Osteocyte (in vitro differentiated cells): ENCODE data around the gene SLC26A8. TPM values are rescaled to one million over a fixed set of nuclear protein-coding genes. Genes with fewer than 3 reads are reported as not detected.
A peak's percentile ranks its signal among the peaks of the same experiment; 100 is the strongest.
"Not testable (repeated sequence)": the region's sequence is repeated elsewhere in the genome, so short reads cannot be mapped to it uniquely, and the experiment has no call there.

Source experiments
- DNase-seq: peaks from one replicate; pipeline ENCODE4 v3.0.0; 2021; ENCODE audit warnings: mixed read lengths; ENCODE audit not compliant: unreplicated experiment; ENCODE audit errors: extremely low spot score
- H3K27ac Mint-ChIP-seq: one replicate; pipeline ENCODE4 v1.8.0; 2021; ENCODE audit warnings: mild to moderate bottlenecking, mixed read lengths; ENCODE audit not compliant: unreplicated experiment
- H3K27me3 Mint-ChIP-seq: one replicate; pipeline ENCODE4 v1.8.0; 2021; ENCODE audit warnings: mixed read lengths; ENCODE audit not compliant: unreplicated experiment
- H3K36me3 Mint-ChIP-seq: one replicate; pipeline ENCODE4 v1.8.0; 2021; ENCODE audit warnings: mixed read lengths; ENCODE audit not compliant: unreplicated experiment
- H3K4me1 Mint-ChIP-seq: one replicate; pipeline ENCODE4 v1.8.0; 2021; ENCODE audit warnings: mixed read lengths; ENCODE audit not compliant: unreplicated experiment
- H3K4me3 Mint-ChIP-seq: one replicate; pipeline ENCODE4 v1.8.0; 2021; ENCODE audit warnings: mild to moderate bottlenecking, moderate library complexity, mixed read lengths; ENCODE audit not compliant: unreplicated experiment
- H3K9me3 Mint-ChIP-seq: one replicate; pipeline ENCODE4 v1.8.0; 2021; ENCODE audit warnings: mixed read lengths; ENCODE audit not compliant: unreplicated experiment
- CTCF ChIP-seq: fragments of 200-600 bp; sonication (generic); IDR thresholded peaks from 2 replicates; pipeline ENCODE4 v1.5.0; 2021; ENCODE audit warnings: antibody characterized with exemption, mild to moderate bottlenecking, moderate library complexity
- total RNA-seq: library from RNA; stranded (reverse); gene quantifications from 2 replicates; pipeline ENCODE4 v1.2.1, GENCODE V29; 2021

SLC26A8 gene
- total RNA-seq, 1 donor from 2014 or later: not detected

GRCh38 chr6:35984701-35985100 is 39.7 kb downstream of the SLC26A8 start:
- no peak for TF ChIP-seq CTCF
- no peak overlapping the region for H3K27ac Mint-ChIP-seq

GRCh38 chr6:35980991-35981645 is 43.3 kb downstream of the SLC26A8 start:
- DNase-seq: peak; percentile 27
- Mint-ChIP-seq H3K27ac (no peak overlapping the region), H3K36me3 (no peaks in the 10 kb centered on the region), H3K4me3 (no peak overlapping the region), H3K9me3 (no peaks in the 10 kb centered on the region), H3K27me3 (peaks cover 40% of the 10 kb centered on the region), H3K4me1 (no peaks in the 10 kb centered on the region)
- no peak for TF ChIP-seq CTCF

More at GRCh38 chr6:35984701-35985100, 39.7 kb downstream of the SLC26A8 start:
- Mint-ChIP-seq H3K4me3 (no peak overlapping the region), H3K36me3 (no peaks in the 10 kb centered on the region), H3K4me1 (no peaks in the 10 kb centered on the region), H3K27me3 (peaks cover 38% of the 10 kb centered on the region), H3K9me3 (no peaks in the 10 kb centered on the region)
- DNase-seq: no peak

DNA sequence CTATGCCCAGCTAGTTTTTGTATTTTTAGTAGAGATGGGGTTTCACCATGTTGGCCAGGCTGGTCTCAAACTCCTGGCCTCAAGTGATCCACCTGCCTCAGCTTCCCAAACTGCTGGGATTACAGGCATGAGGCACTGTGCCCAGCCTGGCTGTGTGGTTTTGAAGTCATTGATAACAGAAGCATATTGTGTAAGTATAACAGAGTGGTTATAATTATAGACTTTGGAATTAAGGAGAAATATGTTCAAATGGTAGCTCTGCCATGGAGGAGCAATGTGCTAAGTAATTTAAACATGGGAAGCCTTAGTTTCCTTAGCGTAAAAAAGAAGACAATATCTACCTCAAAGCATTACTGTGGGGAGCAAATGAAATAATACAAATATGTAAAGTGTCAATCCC is 44.3 kb downstream of the SLC26A8 start:
- DNase-seq, H3K4me3 Mint-ChIP-seq, H3K9me3 Mint-ChIP-seq, H3K27ac Mint-ChIP-seq, H3K36me3 Mint-ChIP-seq, H3K4me1 Mint-ChIP-seq: not testable (repeated sequence)
- H3K27me3 Mint-ChIP-seq: peaks cover 40% of the 10 kb centered on the region

GRCh38 chr6:35977308-35977707 is 47.1 kb downstream of the SLC26A8 start:
- H3K9me3 Mint-ChIP-seq: no peaks in the 10 kb centered on the region
- no peak overlapping the region for H3K4me3 Mint-ChIP-seq

GRCh38 chr6:35973670-35974222 is 50.7 kb downstream of the SLC26A8 start:
- Mint-ChIP-seq H3K4me1 (no peaks in the 10 kb centered on the region), H3K9me3 (no peaks in the 10 kb centered on the region), H3K27me3 (peaks cover 4% of the 10 kb centered on the region), H3K27ac (no peak overlapping the region), H3K36me3 (no peaks in the 10 kb centered on the region), H3K4me3 (no peak overlapping the region)
- no peak for TF ChIP-seq CTCF
- DNase-seq: no peak

More at GRCh38 chr6:35977308-35977707, 47.1 kb downstream of the SLC26A8 start:
- Mint-ChIP-seq H3K4me1 (no peaks in the 10 kb centered on the region), H3K36me3 (no peaks in the 10 kb centered on the region), H3K27ac (no peak overlapping the region), H3K27me3 (peaks cover 21% of the 10 kb centered on the region)
- no peak for TF ChIP-seq CTCF
- DNase-seq: no peak
